ENCODE results near the gene CD247.

Gene CD247

GRCh38 chr1:167454304-167454893, 63.9 kb downstream of the CD247 start:
- DNase-seq (no peak), ATAC-seq (no peak)
- H3K4me1 Mint-ChIP-seq, result peaks cover 68% of the 10 kb centered on the region
- H3K27ac Mint-ChIP-seq, result peak overlapping the region; percentile 61 to 85
- H3K4me3 Mint-ChIP-seq, result peak overlapping the region; percentile 82 to 85
- H3K9me3 Mint-ChIP-seq, result no peaks in the 10 kb centered on the region
- no peaks in the 10 kb centered on the region for H3K27me3 Mint-ChIP-seq

- peak overlapping the region; percentile 17 to 64 for H3K27ac Mint-ChIP-seq
- no peaks in the 10 kb centered on the region for H3K27me3 Mint-ChIP-seq
- ATAC-seq, result no peak
- peak overlapping the region; percentile 57 to 76 for H3K4me3 Mint-ChIP-seq
- no peaks in the 10 kb centered on the region for H3K9me3 Mint-ChIP-seq
- no peak for DNase-seq
- peaks cover 73% of the 10 kb centered on the region for H3K4me1 Mint-ChIP-seq
Measured at GRCh38 chr1:167453123-167453522, 65.2 kb downstream of the CD247 start.

GRCh38 chr1:167452483-167452882, 65.8 kb downstream of the CD247 start:
- ATAC-seq (no peak), DNase-seq (no peak)
- H3K27ac Mint-ChIP-seq, result peak overlapping the region; percentile 50 to 71
- H3K4me1 Mint-ChIP-seq, result peaks cover 73% of the 10 kb centered on the region
- no peaks in the 10 kb centered on the region for H3K27me3 Mint-ChIP-seq
- H3K4me3 Mint-ChIP-seq, result peak overlapping the region; percentile 36 to 63
- H3K9me3 Mint-ChIP-seq, result no peaks in the 10 kb centered on the region

GRCh38 chr1:167450843-167451242, 67.5 kb downstream of the CD247 start:
- no peak for ATAC-seq
- Mint-ChIP-seq H3K4me3 (peak overlapping the region; percentile 80 to 84), H3K27me3 (no peaks in the 10 kb centered on the region), H3K27ac (peak overlapping the region; percentile 79 to 87), H3K9me3 (no peaks in the 10 kb centered on the region), H3K4me1 (peaks cover 73% of the 10 kb centered on the region)
- no peak for DNase-seq

- Mint-ChIP-seq H3K4me3 (peak overlapping the region; percentile 78 to 81), H3K27me3 (no peaks in the 10 kb centered on the region), H3K9me3 (no peaks in the 10 kb centered on the region), H3K27ac (peak overlapping the region; percentile 94 to 96), H3K4me1 (peaks cover 92% of the 10 kb centered on the region)
- peak; percentile 59 to 84 for DNase-seq
- peak; percentile 90 for ATAC-seq
Measured at GRCh38 chr1:167447521-167448136, 70.7 kb downstream of the CD247 start.

GRCh38 chr1:167446966-167447365, 71.4 kb downstream of the CD247 start:
- Mint-ChIP-seq H3K27me3 (no peaks in the 10 kb centered on the region), H3K4me1 (peaks cover 92% of the 10 kb centered on the region), H3K4me3 (peak overlapping the region; percentile 78 to 81), H3K27ac (peak overlapping the region; percentile 94 to 96), H3K9me3 (no peaks in the 10 kb centered on the region)
- ATAC-seq (no peak), DNase-seq (no peak)

GRCh38 chr1:167443757-167444156, 74.6 kb downstream of the CD247 start:
- ATAC-seq, result no peak
- peak overlapping the region in 1 of 2 donors; percentile 32 for H3K27ac Mint-ChIP-seq
- H3K4me3 Mint-ChIP-seq, result peak overlapping the region in 1 of 2 donors; percentile 4
- peak in 1 of 2 donors; percentile 8 for DNase-seq
- H3K27me3 Mint-ChIP-seq, result no peaks in the 10 kb centered on the region
- no peaks in the 10 kb centered on the region for H3K9me3 Mint-ChIP-seq
- peaks cover 97% of the 10 kb centered on the region for H3K4me1 Mint-ChIP-seq

GRCh38 chr1:167442854-167443565, 75.3 kb downstream of the CD247 start:
- DNase-seq (peak in 1 of 2 donors; percentile 8), ATAC-seq (no peak)
- Mint-ChIP-seq H3K4me3 (peak overlapping the region in 1 of 2 donors; percentile 36), H3K27me3 (no peaks in the 10 kb centered on the region), H3K4me1 (peaks cover 97% of the 10 kb centered on the region), H3K9me3 (no peaks in the 10 kb centered on the region), H3K27ac (peak overlapping the region; percentile 79 to 87)

- H3K4me3 Mint-ChIP-seq, result peak overlapping the region in 1 of 2 donors; percentile 36
- H3K9me3 Mint-ChIP-seq, result no peaks in the 10 kb centered on the region
- peak overlapping the region in 1 of 2 donors; percentile 79 for H3K27ac Mint-ChIP-seq
Measured at GRCh38 chr1:167442142-167442848, 76.0 kb downstream of the CD247 start.

GRCh38 chr1:167441222-167441621, 77.1 kb downstream of the CD247 start:
- Mint-ChIP-seq H3K27ac (peak overlapping the region; percentile 5 to 28), H3K4me1 (peaks cover 97% of the 10 kb centered on the region), H3K4me3 (no peak overlapping the region), H3K27me3 (no peaks in the 10 kb centered on the region), H3K9me3 (no peaks in the 10 kb centered on the region)
- DNase-seq (peak in 1 of 2 donors; percentile 3), ATAC-seq (no peak)

More at GRCh38 chr1:167442142-167442848, 76.0 kb downstream of the CD247 start:
- ATAC-seq (peak; percentile 90), DNase-seq (peak; percentile 78 to 87)
- no peaks in the 10 kb centered on the region for H3K27me3 Mint-ChIP-seq
- H3K4me1 Mint-ChIP-seq, result peaks cover 97% of the 10 kb centered on the region

- Mint-ChIP-seq H3K27me3 (no peaks in the 10 kb centered on the region), H3K9me3 (no peaks in the 10 kb centered on the region), H3K4me1 (peaks cover 97% of the 10 kb centered on the region), H3K4me3 (peak overlapping the region in 1 of 2 donors; percentile 68), H3K27ac (peak overlapping the region in 1 of 2 donors; percentile 93)
- DNase-seq (peak in 1 of 2 donors; percentile 6), ATAC-seq (no peak)
Measured at GRCh38 chr1:167440776-167441175, 77.6 kb downstream of the CD247 start.

GRCh38 chr1:167440345-167440744, 78.0 kb downstream of the CD247 start:
- Mint-ChIP-seq H3K4me3 (peak overlapping the region; percentile 55 to 68), H3K9me3 (no peaks in the 10 kb centered on the region), H3K27ac (peak overlapping the region; percentile 67 to 93), H3K27me3 (no peaks in the 10 kb centered on the region), H3K4me1 (peaks cover 97% of the 10 kb centered on the region)
- ATAC-seq (no peak), DNase-seq (peak in 1 of 2 donors; percentile 9)

GRCh38 chr1:167439301-167439988, 78.9 kb downstream of the CD247 start:
- Mint-ChIP-seq H3K27me3 (no peaks in the 10 kb centered on the region), H3K27ac (peak overlapping the region; percentile 30 to 67), H3K4me1 (peaks cover 93% of the 10 kb centered on the region), H3K9me3 (no peaks in the 10 kb centered on the region), H3K4me3 (peak overlapping the region; percentile 55 to 68)
- peak in 1 of 2 donors; percentile 39 for DNase-seq
- peak; percentile 42 for ATAC-seq

- Mint-ChIP-seq H3K27me3 (no peaks in the 10 kb centered on the region), H3K27ac (peak overlapping the region; percentile 85), H3K9me3 (no peaks in the 10 kb centered on the region), H3K4me3 (peak overlapping the region; percentile 33 to 49), H3K4me1 (peaks cover 92% of the 10 kb centered on the region)
- ATAC-seq, result peak; percentile 16
- peak in 1 of 2 donors; percentile 13 for DNase-seq
Measured at GRCh38 chr1:167438171-167439138, 79.9 kb downstream of the CD247 start.
